ENCODE measurements around the gene KIF4A. TPM values are rescaled to one million over a fixed set of nuclear protein-coding genes. Genes with fewer than 3 reads are reported as not detected.

Gene KIF4A
- total RNA-seq, 4 donors from 2014 or later: 2.5 to 11.0 (median 4.4) TPM

DNA sequence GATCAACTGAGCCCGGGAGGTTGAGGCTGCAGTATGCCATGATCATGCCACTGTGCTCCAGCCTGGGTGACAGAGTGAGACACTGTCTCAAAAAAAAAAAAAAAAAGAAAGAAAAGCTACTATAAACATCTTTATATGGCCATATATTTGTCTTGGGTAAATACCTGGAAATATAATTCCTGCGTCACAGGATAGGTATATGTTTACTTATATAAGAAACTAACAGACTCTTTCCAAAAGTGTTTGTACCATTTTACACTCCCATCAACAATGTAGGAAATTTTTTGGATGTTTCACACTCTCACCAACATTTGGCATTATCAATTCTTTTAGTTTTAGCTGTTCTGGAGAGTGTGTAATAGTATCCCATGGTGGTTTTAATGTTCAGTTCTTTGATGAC lies 42.7 kb upstream of the KIF4A start:
- Histone ChIP-seq H3K27ac (no peak overlapping the region), H3K4me3 (no peak overlapping the region), H3K9me3 (no peaks in the 10 kb centered on the region), H3K36me3 (no peaks in the 10 kb centered on the region), H3K27me3 (no peaks in the 10 kb centered on the region), H3K4me1 (no peaks in the 10 kb centered on the region)
- TF ChIP-seq POLR2A (IDR thresholded peaks at IDR 0.05): no peak
- TF ChIP-seq, protein P1, sequence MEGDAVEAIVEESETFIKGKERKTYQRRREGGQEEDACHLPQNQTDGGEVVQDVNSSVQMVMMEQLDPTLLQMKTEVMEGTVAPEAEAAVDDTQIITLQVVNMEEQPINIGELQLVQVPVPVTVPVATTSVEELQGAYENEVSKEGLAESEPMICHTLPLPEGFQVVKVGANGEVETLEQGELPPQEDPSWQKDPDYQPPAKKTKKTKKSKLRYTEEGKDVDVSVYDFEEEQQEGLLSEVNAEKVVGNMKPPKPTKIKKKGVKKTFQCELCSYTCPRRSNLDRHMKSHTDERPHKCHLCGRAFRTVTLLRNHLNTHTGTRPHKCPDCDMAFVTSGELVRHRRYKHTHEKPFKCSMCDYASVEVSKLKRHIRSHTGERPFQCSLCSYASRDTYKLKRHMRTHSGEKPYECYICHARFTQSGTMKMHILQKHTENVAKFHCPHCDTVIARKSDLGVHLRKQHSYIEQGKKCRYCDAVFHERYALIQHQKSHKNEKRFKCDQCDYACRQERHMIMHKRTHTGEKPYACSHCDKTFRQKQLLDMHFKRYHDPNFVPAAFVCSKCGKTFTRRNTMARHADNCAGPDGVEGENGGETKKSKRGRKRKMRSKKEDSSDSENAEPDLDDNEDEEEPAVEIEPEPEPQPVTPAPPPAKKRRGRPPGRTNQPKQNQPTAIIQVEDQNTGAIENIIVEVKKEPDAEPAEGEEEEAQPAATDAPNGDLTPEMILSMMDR (IDR thresholded peaks at IDR 0.05): no peak
- 90 to 95% methylated on average over 2 of the region's 2 CpGs for WGBS, 2 donors
- no peak for DNase-seq
- intact Hi-C loops (cut with DNase I): no loop called here

GRCh38 chrX:70252491-70252890 lies 37.4 kb upstream of the KIF4A start:
- no peak overlapping the region for H3K4me3 ChIP-seq
- no peaks in the 10 kb centered on the region for H3K4me1 ChIP-seq
- H3K27me3 ChIP-seq: no peaks in the 10 kb centered on the region
- no peak for TF ChIP-seq POLR2A (IDR thresholded peaks at IDR 0.05)
- TF ChIP-seq, protein P1 (IDR thresholded peaks at IDR 0.05): no peak
- intact Hi-C loops (cut with DNase I): no loop called here
- no peak overlapping the region for H3K27ac ChIP-seq
- H3K36me3 ChIP-seq: no peaks in the 10 kb centered on the region
- H3K9me3 ChIP-seq: no peaks in the 10 kb centered on the region
- DNase-seq: no peak
- WGBS, 2 donors: 16 to 44% methylated on average over 2 of the region's 2 CpGs

GRCh38 chrX:70253377-70254062 lies 36.4 kb upstream of the KIF4A start:
- DNase-seq: no peak
- H3K36me3 ChIP-seq: no peaks in the 10 kb centered on the region
- no peaks in the 10 kb centered on the region for H3K9me3 ChIP-seq
- peak overlapping the region in 1 of 4 donors; percentile 31 for H3K27ac ChIP-seq
- 67 to 78% methylated on average over 2 to 3 of the region's 3 CpGs for WGBS, 2 donors
- H3K4me3 ChIP-seq: no peak overlapping the region
- no peak for TF ChIP-seq POLR2A (IDR thresholded peaks at IDR 0.05)
- TF ChIP-seq, protein P1 (IDR thresholded peaks at IDR 0.05): no peak
- intact Hi-C loops (cut with DNase I): no loop called here
- no peaks in the 10 kb centered on the region for H3K4me1 ChIP-seq
- H3K27me3 ChIP-seq: no peaks in the 10 kb centered on the region

DNA sequence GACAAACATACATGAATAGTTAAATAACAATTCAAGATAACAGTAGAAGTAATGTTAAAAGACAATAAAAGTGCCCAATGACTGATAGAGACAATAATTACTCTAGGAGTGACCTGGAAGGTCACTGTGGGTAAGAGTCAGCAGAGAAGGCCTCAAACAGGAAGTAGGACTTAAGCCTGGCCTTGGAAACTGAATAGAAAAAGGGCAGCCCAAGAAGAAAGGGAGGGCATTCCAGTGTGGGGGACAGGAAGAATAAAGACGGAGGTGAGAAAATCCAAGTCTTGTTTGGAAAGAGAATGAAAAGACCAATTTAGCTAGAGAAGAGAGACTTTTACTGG lies 35.9 kb upstream of the KIF4A start:
- no peaks in the 10 kb centered on the region for H3K27me3 ChIP-seq
- no peak for DNase-seq
- H3K4me1 ChIP-seq: no peaks in the 10 kb centered on the region
- peak overlapping the region in 2 of 4 donors; percentile 31 to 33 for H3K27ac ChIP-seq
- H3K36me3 ChIP-seq: no peaks in the 10 kb centered on the region
- H3K4me3 ChIP-seq: no peak overlapping the region
- 67 to 76% methylated on average over 1 of the region's 1 CpG for WGBS, 2 donors
- no peaks in the 10 kb centered on the region for H3K9me3 ChIP-seq
- TF ChIP-seq POLR2A (IDR thresholded peaks at IDR 0.05): no peak
- TF ChIP-seq, protein P1 (IDR thresholded peaks at IDR 0.05): no peak
- intact Hi-C loops (cut with DNase I): no loop called here

DNA sequence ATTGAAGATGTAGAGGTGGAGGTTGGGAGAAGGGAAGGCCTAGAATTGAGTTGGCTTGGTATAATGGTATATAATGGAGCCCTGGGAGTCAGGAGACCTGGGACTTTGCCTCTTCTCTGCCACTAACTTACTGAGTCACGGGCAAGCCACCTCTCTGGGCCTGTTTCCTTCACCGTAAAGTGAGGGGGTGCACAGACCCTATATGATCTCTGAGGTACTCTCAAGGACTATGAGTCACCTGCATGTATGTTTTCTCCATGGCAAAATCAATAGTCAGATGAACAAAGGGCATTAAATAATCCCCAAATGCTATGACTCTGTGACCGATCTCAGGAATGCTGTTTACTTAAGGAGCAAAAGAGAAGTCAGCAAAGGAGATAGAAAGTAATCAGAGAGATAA lies 35.0 kb upstream of the KIF4A start:
- H3K9me3 ChIP-seq: no peaks in the 10 kb centered on the region
- 78% methylated on average over 3 of the region's 3 CpGs for WGBS, 2 donors
- H3K36me3 ChIP-seq: no peaks in the 10 kb centered on the region
- no peak overlapping the region for H3K4me3 ChIP-seq
- intact Hi-C loops (cut with DNase I): no loop called here
- H3K4me1 ChIP-seq: no peaks in the 10 kb centered on the region
- DNase-seq: no peak
- H3K27me3 ChIP-seq: no peaks in the 10 kb centered on the region
- no peak for TF ChIP-seq POLR2A (IDR thresholded peaks at IDR 0.05)
- TF ChIP-seq, protein P1 (IDR thresholded peaks at IDR 0.05): no peak
- peak overlapping the region in 1 of 4 donors; percentile 33 for H3K27ac ChIP-seq
